ENCODE results near the gene RENBP. TPM values are rescaled to one million over a fixed set of nuclear protein-coding genes. Genes with fewer than 3 reads are reported as not detected.

RENBP gene
- polyA plus RNA-seq, 1 of the 3 experiments (the other 2 are of a cell fraction): 0.90 TPM

- H3F3A ChIP-seq (replicated peaks; ENCODE audit: insufficient read depth): no peaks in the 10 kb centered on the region
- H3K9me3 ChIP-seq: no peaks in the 10 kb centered on the region
- no peak for DNase-seq
- TF ChIP-seq TCF12 (IDR thresholded peaks at IDR 0.05): no peak
- TF ChIP-seq PBX3 (IDR thresholded peaks at IDR 0.05): no peak
- TF ChIP-seq USF1 (IDR thresholded peaks at IDR 0.05; ENCODE audit: borderline replicate concordance, low read depth): no peak
- TF ChIP-seq NRF1 (IDR thresholded peaks at IDR 0.05; ENCODE audit: low read depth, low read length): no peak
- TF ChIP-seq JUND (IDR thresholded peaks at IDR 0.05): no peak
- TF ChIP-seq RCOR1 (IDR thresholded peaks at IDR 0.05; ENCODE audit: low read length): no peak
- no peak for TF ChIP-seq NFIC (IDR thresholded peaks at IDR 0.05; ENCODE audit: borderline replicate concordance)
- TF ChIP-seq MXI1 (IDR thresholded peaks at IDR 0.05; ENCODE audit: low read depth, low read length): no peak
- no peak for TF ChIP-seq GABPA (IDR thresholded peaks at IDR 0.05; ENCODE audit: low read depth)
- TF ChIP-seq RAD21 (IDR thresholded peaks at IDR 0.05; ENCODE audit: low read length): no peak
- TF ChIP-seq CTCF (IDR thresholded peaks at IDR 0.05): no peak
- no peak for TF ChIP-seq FOSL2 (IDR thresholded peaks at IDR 0.05; ENCODE audit: borderline replicate concordance, low read depth)
- no peak for TF ChIP-seq SMC3 (IDR thresholded peaks at IDR 0.05; ENCODE audit: low read depth, low read length)
- TF ChIP-seq RFX5 (IDR thresholded peaks at IDR 0.05; ENCODE audit: low read length): no peak
- no peak for TF ChIP-seq FOXM1 (IDR thresholded peaks at IDR 0.05; ENCODE audit: low read depth)
- no peak for TF ChIP-seq GATA2 (CRISPR knock-in tag; IDR thresholded peaks at IDR 0.05)
- no peak overlapping the region for H2AFZ ChIP-seq (ENCODE audit: low read depth)
- no peaks in the 10 kb centered on the region for H3K36me3 ChIP-seq (replicated peaks in 1 of 2; ENCODE audit: control insufficient read depth in 1 of 2, insufficient read depth in 2 of 2, low read length in 1 of 2)
- no peaks in the 10 kb centered on the region for H4K20me1 ChIP-seq (ENCODE audit: insufficient read depth)
- H3K79me2 ChIP-seq (ENCODE audit: insufficient read depth): no peaks in the 10 kb centered on the region
- no peak overlapping the region for H3K27ac ChIP-seq (ENCODE audit: low read depth in 2 of 2, low read length in 1 of 2)
- H3K27me3 ChIP-seq (ENCODE audit: insufficient read depth): peaks cover 48% of the 10 kb centered on the region
- H3K9ac ChIP-seq: no peak overlapping the region
- H3K4me3 ChIP-seq (ENCODE audit: low read depth in 2 of 2, low read length in 1 of 2): no peak overlapping the region
- peaks cover 0 to 32% of the 10 kb centered on the region in 2 experiments; a peak in 1 of 4 replicates for H3K4me1 ChIP-seq (ENCODE audit: control insufficient read depth in 1 of 2, insufficient read depth in 2 of 2, low read depth in 1 of 2, low read length in 1 of 2)
- no peaks in the 10 kb centered on the region for H3K9me2 ChIP-seq
- H3K4me2 ChIP-seq: no peak overlapping the region
- ChIA-PET POLR2A (interaction anchor here (1.8 kb wide), 1 partner anchor 32 kb away, joined by 5 read pairs; no protein-coding TSS in a partner anchor), CTCF (interaction anchor here (0.8 to 9.3 kb wide), 6 partner anchors 11 to 238 kb away, joined by 3 to 130 read pairs (median 3); partner anchors contain the start of gene ARHGAP4)
- WGBS (ENCODE audit: low lambda C conversion rate): 44% methylated on average over 17 of the region's 27 CpGs
These were observed 38.1 kb downstream of the RENBP start for GRCh38 chrX:153906126-153906917.

Measured in SK-N-SH (cell line).